ENCODE data around the gene KLHL7.
"Not testable (repeated sequence)": the region's sequence is repeated elsewhere in the genome, so short reads cannot be mapped to it uniquely, and the experiment has no call there.

The KLHL7 gene

DNA sequence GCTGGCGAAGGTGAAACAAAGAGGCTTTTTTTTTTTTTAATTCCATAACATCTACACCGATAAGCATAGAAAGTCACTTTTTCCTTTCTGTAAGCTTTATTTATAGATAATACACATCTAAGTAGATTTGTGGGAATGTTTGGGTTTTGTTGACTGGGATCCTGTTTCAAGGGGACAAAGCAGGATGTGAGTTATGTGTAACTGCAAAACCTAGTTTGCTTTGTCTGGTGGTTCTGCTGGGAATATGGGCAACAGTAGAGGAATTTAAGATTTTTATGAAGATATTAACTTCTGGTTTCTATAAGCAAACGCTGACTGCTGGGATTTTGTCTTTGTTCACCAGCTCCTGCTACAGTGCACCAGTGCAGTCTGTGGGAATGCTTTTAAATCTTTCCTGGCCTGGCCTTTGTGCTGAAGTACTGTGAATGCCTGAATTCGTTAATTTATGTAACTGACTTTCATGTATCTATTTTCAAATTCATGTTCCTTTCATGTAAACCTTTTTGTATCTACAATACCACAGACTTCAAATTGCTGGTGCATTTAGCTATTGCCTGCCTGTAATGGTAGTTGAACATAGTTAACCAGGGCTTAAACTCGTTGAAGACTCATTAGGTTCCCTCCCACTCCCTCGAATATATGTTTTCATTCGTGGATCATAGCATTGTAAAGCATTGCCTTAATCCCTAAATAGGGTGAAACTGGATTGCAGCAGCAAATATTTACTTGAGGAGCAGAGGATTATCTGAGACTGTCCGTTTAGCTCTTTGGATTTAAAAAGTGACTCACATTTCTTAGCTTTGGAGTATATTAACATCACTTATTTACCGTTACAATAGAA, 1.5 kb downstream of the KLHL7 start:
- DNase-seq (ENCODE audit: extremely low read depth in 1 of 2, low read depth in 1 of 2): no peak

DNA sequence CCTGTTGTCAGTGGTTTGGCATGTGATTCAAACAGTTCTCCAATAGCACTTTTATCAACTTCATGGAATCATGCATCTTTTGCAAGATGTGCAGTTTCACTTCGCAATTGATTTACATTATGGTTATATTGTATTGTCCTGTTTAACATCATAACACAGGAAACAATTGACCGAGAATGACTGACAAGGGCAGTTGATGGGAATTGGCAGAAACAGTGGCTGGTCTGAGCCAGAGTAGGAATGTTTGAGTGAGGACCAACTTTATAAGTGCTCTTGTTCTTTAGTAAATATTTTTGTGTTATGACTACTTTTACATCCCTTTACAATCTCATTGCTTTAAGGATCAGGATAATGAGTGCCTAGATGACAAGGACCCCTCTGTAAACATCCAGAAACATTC, 2.2 kb downstream of the KLHL7 start:
- no peak for DNase-seq (ENCODE audit: extremely low read depth in 1 of 2, low read depth in 1 of 2)

DNA sequence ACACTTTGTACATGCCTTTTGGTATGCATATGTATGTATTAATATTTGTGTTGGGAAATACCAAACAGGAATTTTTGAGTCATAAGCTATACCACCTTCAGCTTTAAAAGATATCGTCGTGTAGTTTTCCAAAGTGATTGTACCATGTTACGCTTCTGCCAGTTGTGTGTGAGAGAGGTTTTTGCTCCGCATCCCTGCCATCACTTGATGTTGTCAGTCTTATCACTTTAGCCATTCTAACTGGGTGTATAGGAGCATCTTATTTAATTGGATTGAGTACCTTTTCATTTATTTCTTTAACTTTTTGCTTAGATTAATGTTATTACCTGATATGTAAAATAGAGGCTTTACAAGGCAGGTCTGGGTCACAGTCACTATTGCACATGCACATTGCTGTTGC, 3.4 kb downstream of the KLHL7 start:
- no peak for DNase-seq (ENCODE audit: extremely low read depth in 1 of 2, low read depth in 1 of 2)

DNA sequence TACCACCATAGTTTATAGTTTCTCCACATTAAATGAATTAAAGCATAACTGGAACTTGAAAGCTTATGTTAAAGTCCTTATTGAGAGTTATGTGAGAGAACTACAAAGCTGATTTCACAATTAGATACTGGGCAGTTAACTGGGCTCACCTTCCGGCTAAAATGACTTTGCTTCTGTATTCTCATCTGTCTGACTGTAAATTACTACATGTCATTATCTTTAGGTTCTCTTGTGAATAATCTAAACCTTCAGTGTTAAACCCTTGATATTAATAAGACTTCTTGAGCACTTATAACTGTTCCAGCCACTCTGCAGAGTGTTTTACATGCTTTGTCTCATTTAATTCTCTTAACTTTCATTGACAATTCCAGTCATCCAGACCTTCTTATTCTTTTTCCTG, 3.9 kb downstream of the KLHL7 start:
- no peak for DNase-seq (ENCODE audit: extremely low read depth in 1 of 2, low read depth in 1 of 2)

GRCh38 chr7:23114896-23115295, 9.3 kb downstream of the KLHL7 start:
- DNase-seq (ENCODE audit: extremely low read depth in 1 of 2, low read depth in 1 of 2): no peak

DNA sequence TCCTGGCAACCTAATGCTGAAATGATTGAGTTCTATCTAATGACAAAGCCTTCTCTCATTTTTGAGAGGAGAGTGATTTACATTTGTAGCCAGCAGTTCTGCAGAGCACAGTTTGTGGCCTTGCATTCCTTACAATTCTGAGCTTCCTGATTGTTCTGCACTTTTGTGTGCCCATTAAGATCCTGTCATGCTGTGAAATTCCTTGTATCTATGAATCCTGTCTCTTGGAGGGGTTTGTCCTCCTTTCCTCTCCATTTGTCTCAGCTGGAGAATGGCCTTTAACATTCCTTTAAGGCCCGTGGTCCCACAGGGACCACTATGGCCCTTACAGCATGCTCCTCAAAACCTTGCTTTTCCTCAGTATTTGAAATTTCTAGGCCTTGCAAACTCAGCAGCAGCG, 10.4 kb downstream of the KLHL7 start:
- no peak for DNase-seq (ENCODE audit: extremely low read depth in 1 of 2, low read depth in 1 of 2)

DNA sequence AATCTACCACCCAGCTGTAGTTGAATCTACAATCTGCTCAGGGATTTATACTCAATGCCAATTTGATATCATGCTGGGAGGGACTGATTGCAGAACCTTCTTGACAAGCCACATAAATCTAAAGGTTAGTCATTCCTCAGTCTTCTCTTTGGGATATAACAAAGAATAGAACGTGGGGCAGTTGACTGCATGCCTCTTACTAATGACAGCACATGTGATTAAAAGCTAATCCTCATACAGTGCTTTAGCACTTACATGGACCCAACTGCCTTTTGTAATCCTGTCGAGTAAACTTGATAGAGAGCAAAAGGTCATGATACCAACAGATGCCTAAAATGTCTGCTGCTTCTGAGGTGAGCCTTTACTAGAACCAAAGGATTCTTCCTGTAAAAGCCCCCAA, 12.3 kb downstream of the KLHL7 start:
- no peak for DNase-seq (ENCODE audit: extremely low read depth in 1 of 2, low read depth in 1 of 2)

- no peak for DNase-seq (ENCODE audit: extremely low read depth in 1 of 2, low read depth in 1 of 2)
Observed at GRCh38 chr7:23120106-23120505, 14.5 kb downstream of the KLHL7 start.

DNA sequence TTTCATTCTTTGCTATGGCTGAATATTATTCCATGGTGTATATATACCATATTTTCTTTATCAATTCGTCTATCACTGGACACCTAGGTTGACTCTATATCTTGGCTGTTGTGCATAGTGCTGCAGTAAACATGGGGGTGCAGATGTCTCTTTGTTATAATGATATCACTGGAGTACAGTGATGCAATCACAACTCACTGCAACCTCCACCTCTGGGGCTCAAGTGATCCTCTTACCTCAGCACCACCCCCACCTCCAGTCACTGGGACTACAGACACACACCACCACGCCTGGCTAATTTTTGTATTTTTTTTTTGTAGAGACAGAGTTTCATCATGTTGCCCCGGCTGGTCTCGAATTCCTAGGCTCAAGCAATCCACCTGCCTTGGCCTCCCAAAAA, 15.6 kb downstream of the KLHL7 start:
- DNase-seq (ENCODE audit: extremely low read depth in 1 of 2, low read depth in 1 of 2): no peak

DNA sequence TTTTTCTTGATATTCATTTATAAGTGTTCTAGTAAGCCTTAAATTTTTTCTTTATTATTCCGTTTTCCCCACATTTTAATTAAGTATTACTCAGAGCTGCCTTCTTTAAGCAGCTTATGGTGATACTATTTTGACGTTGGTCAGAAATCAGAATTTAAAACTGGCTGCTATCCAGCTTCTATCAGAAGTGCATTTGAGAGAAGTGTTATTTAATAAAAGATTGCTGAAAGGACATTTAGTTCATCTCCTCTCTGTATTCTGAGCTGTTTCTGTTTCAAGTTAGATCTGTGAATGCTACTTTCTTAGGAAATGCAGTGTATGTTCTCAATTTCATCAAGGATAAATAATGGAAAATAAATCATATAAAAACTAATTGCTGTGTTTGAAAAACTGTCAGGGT, 17.4 kb downstream of the KLHL7 start:
- no peak for DNase-seq (ENCODE audit: extremely low read depth in 1 of 2, low read depth in 1 of 2)

- DNase-seq (ENCODE audit: extremely low read depth in 1 of 2, low read depth in 1 of 2): no peak
Observed at GRCh38 chr7:23123465-23123864, 17.9 kb downstream of the KLHL7 start.

DNA sequence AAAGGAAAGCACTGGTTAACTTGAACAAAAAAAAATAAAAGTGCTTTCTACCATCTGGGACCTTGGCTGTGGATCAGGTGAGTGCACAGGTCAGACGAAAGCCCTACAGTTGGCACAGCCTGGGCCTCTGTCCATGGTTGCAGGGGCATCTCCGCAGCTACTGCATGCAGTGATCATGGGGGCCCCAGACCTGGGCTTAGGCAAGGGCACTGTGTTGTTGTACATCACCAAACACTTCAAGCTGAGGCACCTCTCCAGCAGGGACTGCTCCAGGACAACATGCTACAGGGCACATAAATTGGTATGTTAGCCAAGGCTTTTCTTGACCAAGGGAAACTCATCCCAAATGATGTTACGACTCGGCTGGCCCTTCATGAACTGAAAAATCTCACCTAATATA, 23.5 kb downstream of the KLHL7 start:
- no peak for DNase-seq (ENCODE audit: extremely low read depth in 1 of 2, low read depth in 1 of 2)

DNA sequence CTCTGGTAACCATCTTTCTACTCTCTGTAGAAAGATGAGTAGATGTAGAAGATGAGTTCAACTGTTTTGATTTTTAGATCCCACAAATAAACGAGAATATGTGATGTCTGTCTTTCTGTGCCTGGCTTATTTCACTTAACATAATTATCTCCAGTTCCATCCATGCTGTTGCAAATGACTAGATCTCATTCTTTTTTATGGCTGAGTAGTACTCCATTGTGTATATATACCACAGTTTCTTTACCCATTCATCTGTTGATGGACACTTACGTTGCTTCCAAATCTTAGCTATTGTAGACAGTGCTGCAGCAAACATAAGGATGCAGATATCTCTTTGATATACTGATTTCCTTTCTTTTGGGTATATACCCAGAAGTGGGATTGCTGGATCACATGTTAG, 26.2 kb downstream of the KLHL7 start:
- DNase-seq (ENCODE audit: extremely low read depth in 1 of 2, low read depth in 1 of 2): not testable (repeated sequence)

DNA sequence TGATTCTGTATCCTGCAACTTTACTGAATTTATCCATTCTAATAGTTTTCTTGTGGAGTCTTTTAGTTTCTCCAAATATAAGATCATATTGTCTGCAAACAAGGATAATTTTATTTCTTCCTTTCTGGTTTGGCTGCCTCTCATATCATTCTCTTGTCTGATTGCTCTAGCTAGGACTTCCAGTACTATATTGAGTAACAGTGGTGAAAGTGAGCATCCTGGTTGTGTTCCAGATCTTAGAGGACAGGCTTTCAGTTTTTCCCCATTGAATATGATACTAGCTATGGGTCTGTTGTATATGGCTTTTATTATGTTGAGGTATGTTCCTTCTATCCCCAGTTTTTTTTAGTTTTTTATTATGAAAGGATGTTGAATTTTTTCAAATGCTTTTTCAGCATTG, 28.2 kb downstream of the KLHL7 start:
- DNase-seq (ENCODE audit: extremely low read depth in 1 of 2, low read depth in 1 of 2): no peak

DNA sequence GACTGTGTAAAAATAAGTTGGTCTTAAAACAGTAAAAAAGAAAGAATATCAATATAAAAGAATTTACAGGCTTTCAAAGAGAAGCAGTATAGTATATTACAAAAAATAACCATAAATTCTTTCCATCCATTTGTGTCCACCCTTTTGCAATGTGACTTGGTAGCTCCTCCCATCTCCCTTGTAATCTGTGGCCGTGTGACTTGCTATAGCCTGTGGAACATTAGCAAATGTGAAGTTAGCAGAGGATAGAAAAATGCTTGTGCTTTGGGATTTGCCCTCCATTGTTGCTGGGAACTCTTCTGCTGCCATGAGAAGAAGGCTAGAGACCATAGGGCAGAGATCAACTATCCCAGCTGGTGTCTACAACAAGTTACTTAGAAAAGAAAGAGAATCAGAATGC, 30.2 kb downstream of the KLHL7 start:
- no peak for DNase-seq (ENCODE audit: extremely low read depth in 1 of 2, low read depth in 1 of 2)

DNA sequence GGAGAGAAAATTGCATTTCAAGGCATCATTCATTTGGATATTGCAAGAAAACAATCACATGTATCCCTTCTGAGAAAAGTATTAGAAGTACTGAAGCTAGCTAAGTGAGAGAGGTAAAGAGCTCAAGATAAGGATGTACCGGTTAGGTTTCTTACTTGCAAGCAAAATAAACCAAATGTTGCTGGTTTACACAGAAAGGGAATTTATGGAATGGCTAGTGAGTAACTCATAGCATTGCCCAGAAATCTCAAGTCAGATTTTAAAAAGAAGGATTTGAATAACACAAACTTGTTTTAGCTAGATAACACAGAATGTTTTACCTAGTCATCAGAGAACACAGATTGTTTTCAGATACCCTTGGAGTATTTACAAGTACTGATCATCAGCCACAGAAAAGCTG, 30.6 kb downstream of the KLHL7 start:
- DNase-seq (ENCODE audit: extremely low read depth in 1 of 2, low read depth in 1 of 2): no peak

DNA sequence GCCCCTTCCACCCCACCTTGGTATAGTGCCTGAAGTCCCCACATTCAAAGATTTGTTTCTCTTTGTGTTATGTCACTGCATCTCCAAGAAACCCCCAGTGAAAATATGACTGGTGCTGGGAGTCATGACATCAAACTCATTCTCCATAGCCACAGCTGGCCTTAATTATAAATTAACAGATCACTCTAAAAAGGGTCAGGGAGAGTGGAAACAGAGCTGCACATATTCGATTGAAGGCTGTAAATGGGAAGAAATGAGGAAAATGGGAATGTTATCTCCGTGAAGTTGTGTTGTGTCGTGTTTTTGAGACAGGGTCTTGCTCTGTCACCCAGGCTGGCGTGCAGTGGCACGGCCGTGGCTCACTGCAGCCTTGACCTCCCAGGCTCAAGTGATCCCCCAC, 52.1 kb downstream of the KLHL7 start:
- no peak for DNase-seq (ENCODE audit: extremely low read depth in 1 of 2, low read depth in 1 of 2)

- DNase-seq (ENCODE audit: extremely low read depth in 1 of 2, low read depth in 1 of 2): no peak
Observed at GRCh38 chr7:23158546-23158945, 53.0 kb downstream of the KLHL7 start.

GRCh38 chr7:23161482-23161881, 55.9 kb downstream of the KLHL7 start:
- DNase-seq (ENCODE audit: extremely low read depth in 1 of 2, low read depth in 1 of 2): no peak

GRCh38 chr7:23164846-23165245, 59.3 kb downstream of the KLHL7 start:
- no peak for DNase-seq (ENCODE audit: extremely low read depth in 1 of 2, low read depth in 1 of 2)

GRCh38 chr7:23165316-23165715, 59.7 kb downstream of the KLHL7 start:
- no peak for DNase-seq (ENCODE audit: extremely low read depth in 1 of 2, low read depth in 1 of 2)

DNA sequence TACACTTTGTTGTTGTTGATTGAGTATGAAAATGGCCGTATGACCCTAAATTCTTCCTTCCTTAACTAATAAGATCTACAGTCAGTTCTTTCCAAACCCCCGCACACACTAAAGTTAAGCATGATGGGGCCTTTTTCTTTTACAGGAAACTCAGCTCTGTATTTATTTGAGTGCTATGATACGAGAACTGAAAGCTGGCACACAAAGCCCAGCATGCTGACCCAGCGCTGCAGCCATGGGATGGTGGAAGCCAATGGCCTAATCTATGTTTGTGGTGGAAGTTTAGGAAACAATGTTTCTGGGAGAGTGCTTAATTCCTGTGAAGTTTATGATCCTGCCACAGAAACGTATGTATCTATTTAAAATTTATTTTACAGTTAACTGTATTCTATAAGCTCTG, 62.1 kb downstream of the KLHL7 start:
- no peak for DNase-seq (ENCODE audit: extremely low read depth in 1 of 2, low read depth in 1 of 2)
